H9 (cell line): Measurements from ENCODE around the gene CTSH. TPM values are rescaled to one million over a fixed set of nuclear protein-coding genes. Genes with fewer than 3 reads are reported as not detected.

Experiments
- DNase-seq: peaks from one replicate; pipeline ENCODE4 v3.0.0-alpha.2; 2017
- H2AFZ ChIP-seq: one replicate; pipeline ENCODE4 v1.6.1; 2013; ENCODE audit warnings: mild to moderate bottlenecking, low read length, control low read depth, moderate library complexity
- H2AK5ac ChIP-seq: 2 replicates; pipeline ENCODE4 v1.6.1; 2013; ENCODE audit warnings: low read length, control low read depth, mixed read lengths; ENCODE audit not compliant: insufficient read length
- H2BK120ac ChIP-seq: one replicate; pipeline ENCODE4 v1.6.1; 2013; ENCODE audit warnings: low read depth, mild to moderate bottlenecking, low read length, control low read depth, inconsistent platforms; ENCODE audit not compliant: poor library complexity, severe bottlenecking
- H2BK12ac ChIP-seq: 2 replicates; pipeline ENCODE4 v1.6.1; 2013; ENCODE audit warnings: low read length, control low read depth, mixed read lengths, low read depth; ENCODE audit not compliant: insufficient read length
- H2BK15ac ChIP-seq: 2 replicates; pipeline ENCODE4 v1.6.1; 2013; ENCODE audit warnings: low read depth, low read length, control low read depth
- H2BK20ac ChIP-seq: one replicate; pipeline ENCODE4 v1.6.1; 2013; ENCODE audit warnings: low read depth, mild to moderate bottlenecking, low read length, control low read depth, inconsistent platforms; ENCODE audit not compliant: poor library complexity, severe bottlenecking
- H2BK5ac ChIP-seq: 2 replicates; pipeline ENCODE4 v1.6.1; 2013; ENCODE audit warnings: low read length, control low read depth, mixed read lengths; ENCODE audit not compliant: insufficient read length
- H3K14ac ChIP-seq: 2 replicates; pipeline ENCODE4 v1.6.1; 2013; ENCODE audit warnings: low read length, control low read depth; ENCODE audit not compliant: insufficient read depth
- H3K18ac ChIP-seq: 2 replicates; pipeline ENCODE4 v1.6.1; 2013; ENCODE audit warnings: low read depth, mild to moderate bottlenecking, mixed read lengths, low read length, control low read depth; ENCODE audit not compliant: insufficient read length
- H3K23ac ChIP-seq: 2 replicates; pipeline ENCODE4 v1.6.1; 2013; ENCODE audit warnings: low read length, control low read depth, mixed read lengths, low read depth; ENCODE audit not compliant: insufficient read length
- H3K23me2 ChIP-seq: 2 replicates; pipeline ENCODE4 v1.6.1; 2013; ENCODE audit warnings: low read depth, mild to moderate bottlenecking, mixed read lengths, low read length, control low read depth; ENCODE audit not compliant: insufficient read length, poor library complexity, severe bottlenecking
- H3K27ac ChIP-seq: 2 replicates; pipeline ENCODE4 v1.5.1; 2013; ENCODE audit warnings: low read length, control low read depth, mixed read lengths, low read depth; ENCODE audit not compliant: insufficient read length
- H3K27me3 ChIP-seq: 2 replicates; pipeline ENCODE4 v1.6.1; 2013; ENCODE audit warnings: low read length, control low read depth, inconsistent platforms; ENCODE audit not compliant: insufficient read depth
- H3K4ac ChIP-seq: 2 replicates; pipeline ENCODE4 v1.6.1; 2013; ENCODE audit warnings: low read depth, mild to moderate bottlenecking, control low read depth, inconsistent platforms, low read length, moderate library complexity
- H3K4me1 ChIP-seq: 2 replicates; pipeline ENCODE4 v1.6.1; 2013; ENCODE audit warnings: low read length, control low read depth, inconsistent platforms; ENCODE audit not compliant: insufficient read depth
- H3K4me2 ChIP-seq: 2 replicates; pipeline ENCODE4 v1.6.1; 2013; ENCODE audit warnings: low read length, control low read depth, mixed read lengths; ENCODE audit not compliant: insufficient read length, insufficient read depth
- H3K56ac ChIP-seq: 2 replicates; pipeline ENCODE4 v1.6.1; 2013; ENCODE audit warnings: low read depth, mild to moderate bottlenecking, mixed read lengths, low read length, control low read depth; ENCODE audit not compliant: insufficient read length
- H3K79me1 ChIP-seq: 2 replicates; pipeline ENCODE4 v1.6.1; 2013; ENCODE audit warnings: low read depth, mild to moderate bottlenecking, moderate library complexity, low read length, control low read depth, inconsistent platforms; ENCODE audit not compliant: insufficient read depth, poor library complexity, severe bottlenecking
- H3K79me2 ChIP-seq: 2 replicates; pipeline ENCODE4 v1.6.1; 2013; ENCODE audit warnings: low read length, control low read depth, inconsistent platforms; ENCODE audit not compliant: insufficient read depth
- H3K9ac ChIP-seq: 2 replicates; pipeline ENCODE4 v1.6.1; 2013; ENCODE audit warnings: low read length, control low read depth, mixed read lengths; ENCODE audit not compliant: insufficient read length; ENCODE audit errors: extremely low read depth
- H3K9me3 ChIP-seq: one replicate; pipeline ENCODE4 v1.6.1; 2013; ENCODE audit warnings: low read depth, low read length, inconsistent platforms; ENCODE audit not compliant: control insufficient read depth
- H3T11ph ChIP-seq: one replicate; pipeline ENCODE4 v1.6.1; 2013; ENCODE audit warnings: mild to moderate bottlenecking, low read length, control low read depth, inconsistent platforms
- H4K20me1 ChIP-seq: one replicate; pipeline ENCODE4 v1.6.1; 2013; ENCODE audit not compliant: control insufficient read depth, insufficient read length, insufficient read depth
- H4K5ac ChIP-seq: 2 replicates; pipeline ENCODE4 v1.6.1; 2013; ENCODE audit warnings: low read depth, mild to moderate bottlenecking, mixed read lengths, low read length, control low read depth; ENCODE audit not compliant: insufficient read length
- H4K8ac ChIP-seq: replicated peaks from 2 replicates; pipeline ENCODE4 v1.6.1; 2013; ENCODE audit warnings: low read length, control low read depth, mixed read lengths, low read depth; ENCODE audit not compliant: insufficient read length
- H4K91ac ChIP-seq: 2 replicates; pipeline ENCODE4 v1.6.1; 2013; ENCODE audit warnings: low read depth, mild to moderate bottlenecking, moderate library complexity, mixed read lengths, low read length, control low read depth; ENCODE audit not compliant: insufficient read length
- H3K27ac Mint-ChIP-seq, 3 experiments: 2 replicates in 2 of 3; 3 replicates in 1 of 3; pipeline ENCODE4 v1.8.0; 2020 to 2021; ENCODE audit warnings: mixed read lengths in 3 of 3, mild to moderate bottlenecking in 1 of 3, moderate library complexity in 1 of 3
- H3K27me3 Mint-ChIP-seq: 2 replicates; pipeline ENCODE4 v1.8.0; 2021; ENCODE audit warnings: low read depth, mild to moderate bottlenecking, moderate library complexity, mixed read lengths
- H3K36me3 Mint-ChIP-seq, 3 experiments: 2 replicates in 2 of 3; 3 replicates in 1 of 3; pipeline ENCODE4 v1.8.0; 2020 to 2021; ENCODE audit warnings: low read depth in 3 of 3, mixed read lengths in 3 of 3; ENCODE audit not compliant: insufficient read depth in 1 of 3
- H3K4me1 Mint-ChIP-seq, 2 experiments: 2 replicates each; pipeline ENCODE4 v1.8.0; 2020; ENCODE audit warnings: mixed read lengths in 2 of 2
- H3K4me3 Mint-ChIP-seq, 2 experiments: 2 replicates in 1 of 2; 3 replicates in 1 of 2; pipeline ENCODE4 v1.8.0; 2020 to 2021; ENCODE audit warnings: mild to moderate bottlenecking in 2 of 2, mixed read lengths in 2 of 2, moderate library complexity in 1 of 2
- H3K9me3 Mint-ChIP-seq, 2 experiments: 2 replicates in 1 of 2; 3 replicates in 1 of 2; pipeline ENCODE4 v1.8.0; 2020; ENCODE audit warnings: mild to moderate bottlenecking in 2 of 2, mixed read lengths in 2 of 2, moderate library complexity in 1 of 2
- WGBS: extraction: QIAGEN DNeasy Blood & Tissue Kit; methylation state at CpG from one replicate; pipeline ENCODE4 v1.1.7; 2013; ENCODE audit warnings: missing lambda C conversion rate, low lambda C conversion rate, mixed read lengths; ENCODE audit not compliant: insufficient read length; ENCODE audit errors: extremely low coverage; 5-methylcytosine and 5-hydroxymethylcytosine counted together
- total RNA-seq: library from RNA; stranded (reverse); gene quantifications from 2 replicates; pipeline ENCODE4 v1.2.1, GENCODE V29; 2021
- TF ChIP-seq, protein P1 (sequence below): fragments of 200-600 bp; sonication (generic); conservative IDR thresholded peaks from 3 replicates; pipeline ENCODE4 v1.8.0; 2021; ENCODE audit warnings: antibody characterized with exemption, mild to moderate bottlenecking

CTSH gene
- total RNA-seq, 1 experiment from 2014 or later, result 15.5 TPM

DNA sequence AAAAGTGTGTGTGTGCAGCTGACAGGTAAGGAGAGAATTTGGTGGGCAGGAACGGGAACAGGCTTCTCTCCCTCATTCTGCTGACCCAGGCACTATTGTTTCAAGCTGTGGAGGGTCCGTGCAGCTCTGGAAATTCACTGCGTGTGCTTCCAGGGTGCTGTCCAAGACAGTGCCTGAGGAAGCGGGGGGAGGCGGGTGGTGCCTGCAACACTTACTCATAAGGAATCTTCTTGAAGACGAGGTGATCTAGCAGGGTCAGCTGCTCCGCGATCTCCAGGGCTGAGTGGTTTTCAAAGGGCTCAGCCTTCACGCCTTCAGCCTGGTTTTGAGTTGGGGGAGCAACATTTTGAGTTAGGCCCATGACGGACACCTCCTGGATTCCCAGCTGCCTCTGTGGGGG is 46.6 kb upstream of the CTSH start:
- DNase-seq, result no peak
- no peak overlapping the region for H3K18ac ChIP-seq
- no peak overlapping the region for H3K9ac ChIP-seq
- H3K4me1 ChIP-seq, result no peaks in the 10 kb centered on the region
- H2AK5ac ChIP-seq, result no peak overlapping the region
- TF ChIP-seq, protein P1, sequence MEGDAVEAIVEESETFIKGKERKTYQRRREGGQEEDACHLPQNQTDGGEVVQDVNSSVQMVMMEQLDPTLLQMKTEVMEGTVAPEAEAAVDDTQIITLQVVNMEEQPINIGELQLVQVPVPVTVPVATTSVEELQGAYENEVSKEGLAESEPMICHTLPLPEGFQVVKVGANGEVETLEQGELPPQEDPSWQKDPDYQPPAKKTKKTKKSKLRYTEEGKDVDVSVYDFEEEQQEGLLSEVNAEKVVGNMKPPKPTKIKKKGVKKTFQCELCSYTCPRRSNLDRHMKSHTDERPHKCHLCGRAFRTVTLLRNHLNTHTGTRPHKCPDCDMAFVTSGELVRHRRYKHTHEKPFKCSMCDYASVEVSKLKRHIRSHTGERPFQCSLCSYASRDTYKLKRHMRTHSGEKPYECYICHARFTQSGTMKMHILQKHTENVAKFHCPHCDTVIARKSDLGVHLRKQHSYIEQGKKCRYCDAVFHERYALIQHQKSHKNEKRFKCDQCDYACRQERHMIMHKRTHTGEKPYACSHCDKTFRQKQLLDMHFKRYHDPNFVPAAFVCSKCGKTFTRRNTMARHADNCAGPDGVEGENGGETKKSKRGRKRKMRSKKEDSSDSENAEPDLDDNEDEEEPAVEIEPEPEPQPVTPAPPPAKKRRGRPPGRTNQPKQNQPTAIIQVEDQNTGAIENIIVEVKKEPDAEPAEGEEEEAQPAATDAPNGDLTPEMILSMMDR, result no peak
- H3K9me3 ChIP-seq, result no peaks in the 10 kb centered on the region
- H2BK12ac ChIP-seq, result no peak overlapping the region
- Mint-ChIP-seq H3K4me1 (peaks cover 10 to 16% of the 10 kb centered on the region in 2 experiments), H3K27me3 (peaks cover 10% of the 10 kb centered on the region), H3K9me3 (no peaks in the 10 kb centered on the region; a peak in 1 of 5 replicates), H3K36me3 (no peaks in the 10 kb centered on the region; a peak in 1 of 7 replicates), H3K27ac (no peak overlapping the region), H3K4me3 (no peak overlapping the region)
- no peak overlapping the region for H3K23ac ChIP-seq
- no peak overlapping the region for H4K91ac ChIP-seq
- H2AFZ ChIP-seq, result no peak overlapping the region
- H2BK5ac ChIP-seq, result no peak overlapping the region
- no peak overlapping the region for H3K56ac ChIP-seq
- H2BK15ac ChIP-seq, result no peak overlapping the region
- no peak overlapping the region for H3K4ac ChIP-seq
- H3K23me2 ChIP-seq, result no peaks in the 10 kb centered on the region
- H3K14ac ChIP-seq, result no peak overlapping the region
- no peaks in the 10 kb centered on the region for H4K20me1 ChIP-seq
- no peak overlapping the region for H3T11ph ChIP-seq
- no peaks in the 10 kb centered on the region for H3K79me2 ChIP-seq
- no peaks in the 10 kb centered on the region for H3K27me3 ChIP-seq
- no CpG with 5 or more reads among the region's 10 CpGs for WGBS
- H2BK120ac ChIP-seq, result no peak overlapping the region
- H4K5ac ChIP-seq, result no peak overlapping the region
- H4K8ac ChIP-seq, result no peak overlapping the region
- no peak overlapping the region for H3K4me2 ChIP-seq
- H3K79me1 ChIP-seq, result no peaks in the 10 kb centered on the region
- no peak overlapping the region for H2BK20ac ChIP-seq
- no peak overlapping the region for H3K27ac ChIP-seq
